Activated naive CD4-positive, alpha-beta T cell treated with anti-CD3 and anti-CD28 coated beads for 36 hours (primary cell): Measurements from ENCODE around the gene TSSK2. TPM values are rescaled to one million over a fixed set of nuclear protein-coding genes. Genes with fewer than 3 reads are reported as not detected.

Source experiments
- CTCF ChIA-PET: fragments of 350-600 bp; sonication (Branson Sonifier 250); formaldehyde crosslinking; loops from one replicate; lab custom pipeline; 2021; ENCODE audit warnings: antibody characterized with exemption; lab: Charles Lee
- DNase-seq: peaks from one replicate; pipeline ENCODE4 v3.0.0-alpha.2; 2020
- H3K27ac Mint-ChIP-seq: one replicate; pipeline ENCODE4 v1.8.0; 2021; ENCODE audit warnings: mild to moderate bottlenecking, mixed read lengths
- H3K27me3 Mint-ChIP-seq: one replicate; pipeline ENCODE4 v1.8.0; 2021; ENCODE audit warnings: low read depth, mixed read lengths
- H3K36me3 Mint-ChIP-seq: one replicate; pipeline ENCODE4 v1.8.0; 2021; ENCODE audit warnings: low read depth, mixed read lengths
- H3K4me1 Mint-ChIP-seq: one replicate; pipeline ENCODE4 v1.8.0; 2021; ENCODE audit warnings: low read depth, mixed read lengths
- H3K4me3 Mint-ChIP-seq: one replicate; pipeline ENCODE4 v1.8.0; 2021; ENCODE audit warnings: mild to moderate bottlenecking, moderate library complexity, mixed read lengths
- H3K9me3 Mint-ChIP-seq: one replicate; pipeline ENCODE4 v1.8.0; 2021; ENCODE audit warnings: mixed read lengths
- intact Hi-C: fragments of 100-400 bp; cut with micrococcal nuclease; formaldehyde crosslinking; loops from one replicate; pipeline ENCODE4 v1.15.1; 2023
- total RNA-seq, 2 experiments: library from RNA; stranded (reverse); gene quantifications; one replicate each; pipeline ENCODE4 v1.2.3, GENCODE V29; 2021

TSSK2 gene
- total RNA-seq, 2 experiments from 2014 or later: not detected

- CTCF ChIA-PET: interaction anchor here (0.6 to 1.8 kb wide), 8 partner anchors 13 to 451 kb away, joined by 3 to 5 read pairs (median 4); partner anchors contain the start of gene ESS2
- Mint-ChIP-seq H3K27ac (peak within 1 kb of the TSS; percentile 53), H3K4me3 (peak within 1 kb of the TSS; percentile 75), H3K4me1 (peaks cover 31% of the 10 kb centered on the region), H3K36me3 (peaks cover 1% of the 10 kb centered on the region), H3K9me3 (no peaks in the 10 kb centered on the region), H3K27me3 (no peaks in the 10 kb centered on the region)
- intact Hi-C loops: loop anchor here (1.0 to 5.0 kb wide), 8 partner anchors 34 to 539 kb away; partner anchors contain the start of genes CDC45, DGCR2, ESS2 and HIRA
- DNase-seq: peak; percentile 85
Measured at GRCh38 chr22:19178657-19179496, 47.8 kb downstream of the TSSK2 start, which contains the start of gene SLC25A1. TSS of gene SLC25A1 (minus strand) at chr22:19178736. CDS start at chr22:19178673, 63 bp downstream.

GRCh38 chr22:19179497-19180048 lies 48.5 kb downstream of the TSSK2 start:
- CTCF ChIA-PET: interaction anchor here (0.7 to 1.8 kb wide), 9 partner anchors 12 to 299 kb away, joined by 3 to 5 read pairs (median 3); partner anchors contain the start of gene ESS2
- intact Hi-C loops: loop anchor here (1.0 to 5.0 kb wide), 8 partner anchors 35 to 539 kb away; partner anchors contain the start of genes CDC45, DGCR2, ESS2 and HIRA
- Mint-ChIP-seq H3K9me3 (no peaks in the 10 kb centered on the region), H3K27ac (peak overlapping the region; percentile 53), H3K4me1 (peaks cover 27% of the 10 kb centered on the region), H3K36me3 (peaks cover 1% of the 10 kb centered on the region), H3K27me3 (no peaks in the 10 kb centered on the region), H3K4me3 (peak overlapping the region; percentile 75)
- peak; percentile 67 for DNase-seq

- Mint-ChIP-seq H3K27me3 (no peaks in the 10 kb centered on the region), H3K27ac (no peak overlapping the region), H3K9me3 (no peaks in the 10 kb centered on the region), H3K4me1 (peaks cover 26% of the 10 kb centered on the region), H3K4me3 (no peak overlapping the region), H3K36me3 (peaks cover 1% of the 10 kb centered on the region)
- intact Hi-C loops: no loop called here
- CTCF ChIA-PET: interaction anchor here (0.7 to 1.8 kb wide), 4 partner anchors 76 to 298 kb away, joined by 3 to 4 read pairs (median 3); no protein-coding TSS in a partner anchor
- DNase-seq: no peak
Measured at GRCh38 chr22:19180234-19180633, 49.1 kb downstream of the TSSK2 start.

GRCh38 chr22:19180740-19181410 lies 49.8 kb downstream of the TSSK2 start:
- Mint-ChIP-seq H3K9me3 (no peaks in the 10 kb centered on the region), H3K4me3 (no peak overlapping the region), H3K27me3 (no peaks in the 10 kb centered on the region), H3K27ac (peak overlapping the region; percentile 46), H3K36me3 (no peaks in the 10 kb centered on the region), H3K4me1 (peaks cover 24% of the 10 kb centered on the region)
- DNase-seq: no peak
- intact Hi-C loops: no loop called here
- CTCF ChIA-PET: no interaction called here

GRCh38 chr22:19181786-19182471 lies 50.8 kb downstream of the TSSK2 start:
- H3K4me1 Mint-ChIP-seq: peaks cover 21% of the 10 kb centered on the region
- peak; percentile 64 for DNase-seq
- H3K4me3 Mint-ChIP-seq: no peak overlapping the region
- CTCF ChIA-PET: no interaction called here
- no peaks in the 10 kb centered on the region for H3K9me3 Mint-ChIP-seq
- H3K27ac Mint-ChIP-seq: peak overlapping the region; percentile 15
- H3K36me3 Mint-ChIP-seq: no peaks in the 10 kb centered on the region
- H3K27me3 Mint-ChIP-seq: no peaks in the 10 kb centered on the region
- intact Hi-C loops: no loop called here

Other genes with a start within 250 kb of the TSSK2 start
- gene DGCR6, start 225.0 kb upstream of the TSSK2 start, total RNA-seq: 1 to 10 TPM; 1.2 to 1.3 TPM
- under 1 TPM; 0.12 to 0.30 TPM for gene PRODH, start 195.0 kb upstream of the TSSK2 start, total RNA-seq
- gene DGCR2, start 8.9 kb upstream of the TSSK2 start, total RNA-seq: 10 to 100 TPM; 15.4 to 16.4 TPM
- 10 to 100 TPM in 1 of 2 experiments, 1 to 10 TPM in 1; 9.9 to 11.0 TPM for gene ESS2, start 13.3 kb downstream of the TSSK2 start, total RNA-seq
- not detected for gene GSC2, start 19.0 kb downstream of the TSSK2 start, total RNA-seq
- gene SLC25A1, start 47.4 kb downstream of the TSSK2 start, total RNA-seq: 10 to 100 TPM; 54.0 to 58.4 TPM
- gene CLTCL1, start 160.4 kb downstream of the TSSK2 start, total RNA-seq: 1 to 10 TPM in 1 of 2 experiments, under 1 TPM in 1; 0.57 to 1.0 TPM